Measurements from ENCODE around the gene BCL2.

BCL2 gene

DNA sequence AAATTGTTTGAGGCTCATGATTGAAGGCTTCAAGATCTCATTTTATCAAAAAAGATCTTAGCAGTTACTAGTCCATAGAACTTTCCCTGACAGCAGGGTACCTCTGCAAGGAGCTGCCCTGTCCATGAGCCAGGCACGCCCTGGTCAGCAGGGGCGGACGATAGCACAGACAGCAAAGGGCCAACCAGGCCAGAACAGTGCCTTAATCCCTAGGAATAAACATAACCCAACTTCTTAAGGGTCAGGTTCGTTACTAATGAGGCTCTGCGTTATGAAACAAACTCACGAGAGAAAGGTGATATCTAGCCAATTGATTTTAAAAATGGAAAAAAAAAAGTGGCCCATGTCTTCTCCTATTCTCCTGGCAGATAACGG is 59.2 kb downstream of the BCL2 start:
- peaks cover 4% of the 10 kb centered on the region; the same call in 1 of the 2 replicates for H3K36me3 ChIP-seq (ENCODE audit: control insufficient read depth, insufficient read depth, low read length)
- H3K27me3 ChIP-seq (replicated peaks; ENCODE audit: control insufficient read depth, insufficient read depth, low read length): no peaks in the 10 kb centered on the region
- TF ChIP-seq CTCF (IDR thresholded peaks at IDR 0.05; ENCODE audit: insufficient read depth, low read length, poor library complexity, severe bottlenecking): no peak
- H3K4me3 ChIP-seq (replicated peaks; ENCODE audit: low read depth, low read length): no peak overlapping the region
- DNase-seq (ENCODE audit: extremely low read depth, insufficient read length): no peak

DNA sequence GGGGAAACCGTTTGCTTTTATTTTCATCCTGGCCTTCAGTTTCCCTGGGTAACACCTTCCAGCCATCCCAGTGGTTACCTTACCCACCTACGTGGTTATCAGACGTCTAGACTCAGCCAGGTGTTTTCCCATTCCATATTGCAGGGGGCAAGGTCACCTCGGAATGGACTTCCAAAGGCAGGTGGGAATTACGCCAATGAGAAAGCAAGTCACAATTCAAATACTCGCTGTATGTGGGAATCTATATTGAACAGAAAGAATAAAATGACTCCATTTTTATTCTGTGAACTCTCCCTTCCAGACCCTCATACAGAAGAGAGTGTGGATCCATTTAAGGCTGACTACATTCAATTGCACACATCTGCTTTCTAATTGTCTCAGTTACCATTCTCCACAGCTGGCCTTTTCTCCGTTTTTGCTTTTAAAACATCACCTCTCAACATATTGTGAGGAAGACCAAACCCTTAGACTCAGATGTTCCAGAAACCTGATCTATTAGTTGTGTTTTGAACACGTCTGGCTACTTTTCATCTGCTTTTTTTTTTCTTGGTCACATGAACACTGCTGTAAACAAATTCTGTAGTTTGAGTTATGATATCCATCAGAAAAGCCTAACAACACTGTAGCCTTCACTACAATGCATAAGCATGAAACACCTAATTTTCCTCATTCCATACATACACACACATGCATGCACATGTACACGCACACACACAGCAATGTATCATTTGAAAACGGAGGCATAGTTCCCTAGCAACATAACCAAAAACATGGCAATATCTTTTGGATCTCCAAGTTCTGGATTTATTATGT is 59.8 kb downstream of the BCL2 start:
- TF ChIP-seq CTCF (IDR thresholded peaks at IDR 0.05; ENCODE audit: insufficient read depth, low read length, poor library complexity, severe bottlenecking): no peak
- H3K4me3 ChIP-seq (replicated peaks; ENCODE audit: low read depth, low read length): no peak overlapping the region
- no peak for DNase-seq (ENCODE audit: extremely low read depth, insufficient read length)
- H3K27me3 ChIP-seq (replicated peaks; ENCODE audit: control insufficient read depth, insufficient read depth, low read length): no peaks in the 10 kb centered on the region
- peaks cover 2% of the 10 kb centered on the region; the same call in 1 of the 2 replicates for H3K36me3 ChIP-seq (ENCODE audit: control insufficient read depth, insufficient read depth, low read length)

- Histone ChIP-seq H3K36me3 (ENCODE audit: control insufficient read depth, insufficient read depth, low read length) (peaks cover 2% of the 10 kb centered on the region; the same call in 1 of the 2 replicates), H3K27me3 (replicated peaks; ENCODE audit: control insufficient read depth, insufficient read depth, low read length) (no peaks in the 10 kb centered on the region), H3K4me3 (replicated peaks; ENCODE audit: low read depth, low read length) (no peak overlapping the region)
- no peak for TF ChIP-seq CTCF (IDR thresholded peaks at IDR 0.05; ENCODE audit: insufficient read depth, low read length, poor library complexity, severe bottlenecking)
- DNase-seq (ENCODE audit: extremely low read depth, insufficient read length): no peak
These were observed 60.6 kb downstream of the BCL2 start for GRCh38 chr18:63258749-63259566.

DNA sequence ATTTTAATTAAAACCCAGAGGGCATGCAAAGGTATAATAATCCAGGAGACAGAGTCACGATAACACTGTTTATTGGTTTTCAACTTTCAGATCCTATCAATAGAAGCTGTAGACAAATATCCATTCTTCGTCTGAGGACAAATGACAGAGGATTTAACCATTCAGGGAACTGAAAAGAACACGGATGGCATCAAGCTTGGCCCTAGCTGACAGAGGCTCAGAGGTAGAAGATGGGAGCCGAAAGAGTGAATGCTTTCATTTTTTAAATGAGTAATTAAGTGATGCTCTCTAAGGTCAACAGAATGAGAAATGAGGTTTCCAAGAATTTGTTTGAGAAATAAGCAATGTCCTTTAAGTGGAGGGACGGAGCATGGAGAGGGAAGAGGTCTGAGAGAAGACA is 62.1 kb downstream of the BCL2 start:
- no peak for TF ChIP-seq CTCF (IDR thresholded peaks at IDR 0.05; ENCODE audit: insufficient read depth, low read length, poor library complexity, severe bottlenecking)
- Histone ChIP-seq H3K36me3 (ENCODE audit: control insufficient read depth, insufficient read depth, low read length) (peaks cover 2% of the 10 kb centered on the region; the same call in 1 of the 2 replicates), H3K4me3 (replicated peaks; ENCODE audit: low read depth, low read length) (peak overlapping the region; percentile 34; the same call in 1 of the 2 replicates), H3K27me3 (replicated peaks; ENCODE audit: control insufficient read depth, insufficient read depth, low read length) (no peaks in the 10 kb centered on the region)
- DNase-seq (ENCODE audit: extremely low read depth, insufficient read length): no peak

GRCh38 chr18:63255435-63255834 is 64.1 kb downstream of the BCL2 start:
- no peaks in the 10 kb centered on the region for H3K27me3 ChIP-seq (replicated peaks; ENCODE audit: control insufficient read depth, insufficient read depth, low read length)
- no peak overlapping the region for H3K4me3 ChIP-seq (replicated peaks; ENCODE audit: low read depth, low read length)
- H3K36me3 ChIP-seq (ENCODE audit: control insufficient read depth, insufficient read depth, low read length): peaks cover 2% of the 10 kb centered on the region; the same call in 1 of the 2 replicates
- no peak for DNase-seq (ENCODE audit: extremely low read depth, insufficient read length)
- no peak for TF ChIP-seq CTCF (IDR thresholded peaks at IDR 0.05; ENCODE audit: insufficient read depth, low read length, poor library complexity, severe bottlenecking)

Data from GM06990 (cell line).